Heart right ventricle (tissue), 16 donors: ENCODE data around the gene DAG1. TPM values are rescaled to one million over a fixed set of nuclear protein-coding genes. Genes with fewer than 3 reads are reported as not detected.

ENCODE experiments used
- ATAC-seq, 8 donors: fragments of 200-7000 bp; cut with Tn5 transposase; one replicate each; pipeline ENCODE4 v1.9.1; 2020; ENCODE audit warnings: mild to moderate bottlenecking in 8 of 8, moderate library complexity in 8 of 8, moderate number of reproducible peaks in 1 of 8
- DNase-seq, 2 donors: peaks; one replicate each; pipeline ENCODE4 v3.0.0-alpha.2; 2020
- H3K27ac ChIP-seq, 10 donors: fragments of 200-600 bp; sonication (generic) in 2 of 10; one replicate each; pipeline versions ENCODE4 v1.5.0 to v1.8.0; 2020 to 2022; ENCODE audit warnings: mild to moderate bottlenecking in 3 of 10
- H3K27me3 ChIP-seq, 7 donors: fragments of 200-600 bp; one replicate each; pipeline ENCODE4 v1.8.0; 2021 to 2022; ENCODE audit warnings: mild to moderate bottlenecking in 2 of 7
- H3K36me3 ChIP-seq, 9 donors: fragments of 200-600 bp; sonication (generic) in 1 of 9; one replicate each; pipeline versions ENCODE4 v1.5.0 to v1.8.0; 2020 to 2022; ENCODE audit warnings: mild to moderate bottlenecking in 2 of 9
- H3K4me1 ChIP-seq, 9 donors: fragments of 200-600 bp; sonication (generic) in 1 of 9; one replicate each; pipeline versions ENCODE4 v1.5.0 to v1.8.0; 2020 to 2022; ENCODE audit warnings: mild to moderate bottlenecking in 4 of 9
- H3K4me3 ChIP-seq, 10 donors: fragments of 200-600 bp; sonication (generic) in 2 of 10; one replicate each; pipeline versions ENCODE4 v1.5.0 to v1.8.0; 2020 to 2022; ENCODE audit warnings: mild to moderate bottlenecking in 7 of 10, moderate library complexity in 2 of 10
- H3K9me3 ChIP-seq, 11 donors: fragments of 200-600 bp in 10 of 11; sonication (generic) in 2 of 11; one replicate each; pipeline versions ENCODE4 v1.5.0 to v1.8.0; 2013 to 2022; ENCODE audit warnings: mild to moderate bottlenecking in 2 of 11, control low read depth in 1 of 11, moderate library complexity in 1 of 11
- WGBS, 2 donors: extraction: QIAGEN DNeasy Blood & Tissue Kit; methylation state at CpG; one replicate each; pipeline ENCODE4 v1.1.7; 2013; ENCODE audit warnings: inconsistent platforms in 1 of 2; 5-methylcytosine and 5-hydroxymethylcytosine counted together
- intact Hi-C, 10 donors: fragments of 100-400 bp; cut with DNase I; formaldehyde crosslinking; loops; one replicate each; pipeline versions ENCODE4 v1.11.1 to v1.14.2; 2022
- polyA plus RNA-seq, 2 donors: library from polyadenylated mRNA; stranded (reverse); fragments of 200-250 nt; gene quantifications; one replicate each; pipeline ENCODE4 v1.2.3, GENCODE V29; 2013
- total RNA-seq, 10 donors: library from RNA; stranded (reverse); fragmentation: NEBNext Ultra II Directional in 3 of 10; extraction: Animal tissue kit (Norgen Biotek cat#: 25700) in 3 of 10; gene quantifications; one replicate each; pipeline versions ENCODE4 v1.2.1 to v1.2.4, GENCODE V29; 2021 to 2023
- TF ChIP-seq, protein P1 (sequence below), 9 donors: fragments of 200-600 bp; sonication (generic) in 2 of 9; IDR thresholded peaks; one replicate each; pipeline versions ENCODE4 v1.5.0 to v1.8.0; 2021 to 2022; ENCODE audit warnings: antibody characterized with exemption in 9 of 9, mild to moderate bottlenecking in 5 of 9, moderate library complexity in 1 of 9
- donor health status: Arrhythmogenic right ventricular cardiomyopathy.
- donor health status: ischemic (EF 13 %, LVEDD 7.1; RV severe dilation, severe dysfunction).
- donor health status: healthy with polysubstance abuse.
- donor health status: DM: no; HTN: yes; CAD: no.
- donor health status: DM: no; HTN: no; CAD: no.
- donor health status: ischemic (EF 25% LVEDD 6.9; RV normal size, moderate dysfunction).
- donor health status: ischemic (EF 25% LVEDD 5.7; RV mildly dilated, moderate dysfunction).
- donor health status: healthy.
- donor health status: DM: yes; HTN: yes; CAD: no.
- donor health status: Ischemic cardiomyopathy.
- donor health status: ischemic (EF 35%, LVEDD 5.7; RV mildly dilated, moderate dysfunction).
- donor health status: nonischemic (EF 11% LVEDD 7.7; RV severe dilation, severe dysfunction).
- donor health status: DM: yes; HTN: yes; CAD: no.
- donor health status: PGD.
- donor health status: ischemic (EF 29% LVEDD 5.4; RV normal size, mild dysfunction).
- donor health status: nonischemic (EF 23%, LVEDD 6.1; RV moderate dilation, normal function).

Gene DAG1
- total and polyA plus RNA-seq, 12 donors, result 37.7 to 173 (median 135) TPM

DNA sequence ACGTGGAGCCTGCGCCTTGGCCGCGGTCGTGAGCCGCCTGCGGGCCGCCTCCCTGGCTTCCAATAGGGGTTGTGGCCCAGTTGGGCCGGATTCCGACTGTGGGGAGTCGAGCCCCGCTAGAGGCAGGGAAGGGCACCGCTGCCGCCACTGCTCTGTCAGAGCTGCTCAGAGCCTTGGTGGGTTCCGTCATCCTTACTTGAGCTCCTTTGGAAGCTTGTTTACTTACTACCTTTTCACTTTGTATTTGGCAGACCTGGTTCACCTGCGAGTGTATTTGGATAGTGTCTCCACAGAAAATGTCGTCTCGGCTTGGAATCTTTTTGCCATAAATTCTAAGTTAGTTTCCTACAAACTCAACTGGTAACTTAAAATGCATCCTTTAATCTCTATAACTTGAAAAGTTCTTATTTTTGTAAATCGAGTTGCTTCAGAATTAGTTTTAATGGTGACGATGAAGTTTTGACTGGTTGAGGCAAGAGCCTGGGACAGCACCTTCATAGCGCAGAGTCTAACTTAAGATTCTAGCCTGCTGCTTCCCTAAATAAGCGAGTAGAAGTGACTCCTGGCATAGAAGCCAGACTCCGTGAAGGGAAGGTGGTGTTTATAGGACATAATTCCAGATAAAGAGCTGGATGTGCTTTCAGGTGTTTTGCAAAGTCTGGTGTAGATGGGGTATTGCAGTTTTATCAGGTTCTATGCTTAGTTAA is 800 bp downstream of the DAG1 start:
- no peak for DNase-seq
- peak in 1 of 8 donors; percentile 11 for ATAC-seq
- Histone ChIP-seq H3K9me3 (no peaks in the 10 kb centered on the region), H3K27ac (peak overlapping the region; percentile 75 to 99 (median 96)), H3K27me3 (no peaks in the 10 kb centered on the region), H3K4me1 (peaks cover 13 to 47% (median 38%) of the 10 kb centered on the region in 9 donors), H3K36me3 (no peaks in the 10 kb centered on the region), H3K4me3 (peak overlapping the region; percentile 39 to 94 (median 80))
- TF ChIP-seq, protein P1, sequence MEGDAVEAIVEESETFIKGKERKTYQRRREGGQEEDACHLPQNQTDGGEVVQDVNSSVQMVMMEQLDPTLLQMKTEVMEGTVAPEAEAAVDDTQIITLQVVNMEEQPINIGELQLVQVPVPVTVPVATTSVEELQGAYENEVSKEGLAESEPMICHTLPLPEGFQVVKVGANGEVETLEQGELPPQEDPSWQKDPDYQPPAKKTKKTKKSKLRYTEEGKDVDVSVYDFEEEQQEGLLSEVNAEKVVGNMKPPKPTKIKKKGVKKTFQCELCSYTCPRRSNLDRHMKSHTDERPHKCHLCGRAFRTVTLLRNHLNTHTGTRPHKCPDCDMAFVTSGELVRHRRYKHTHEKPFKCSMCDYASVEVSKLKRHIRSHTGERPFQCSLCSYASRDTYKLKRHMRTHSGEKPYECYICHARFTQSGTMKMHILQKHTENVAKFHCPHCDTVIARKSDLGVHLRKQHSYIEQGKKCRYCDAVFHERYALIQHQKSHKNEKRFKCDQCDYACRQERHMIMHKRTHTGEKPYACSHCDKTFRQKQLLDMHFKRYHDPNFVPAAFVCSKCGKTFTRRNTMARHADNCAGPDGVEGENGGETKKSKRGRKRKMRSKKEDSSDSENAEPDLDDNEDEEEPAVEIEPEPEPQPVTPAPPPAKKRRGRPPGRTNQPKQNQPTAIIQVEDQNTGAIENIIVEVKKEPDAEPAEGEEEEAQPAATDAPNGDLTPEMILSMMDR (IDR thresholded peaks at IDR 0.05), result peak in 1 of 9 donors; percentile 12
- intact Hi-C loops, result loop anchor here in 2 of 10 donors (5.0 to 10.0 kb wide), 2 partner anchors 201 to 204 kb away; partner anchors contain the start of gene APEH (in 2 of the 2)
- WGBS, 2 donors, result 4 to 5% methylated on average over 21 to 23 of the region's 23 CpGs

DNA sequence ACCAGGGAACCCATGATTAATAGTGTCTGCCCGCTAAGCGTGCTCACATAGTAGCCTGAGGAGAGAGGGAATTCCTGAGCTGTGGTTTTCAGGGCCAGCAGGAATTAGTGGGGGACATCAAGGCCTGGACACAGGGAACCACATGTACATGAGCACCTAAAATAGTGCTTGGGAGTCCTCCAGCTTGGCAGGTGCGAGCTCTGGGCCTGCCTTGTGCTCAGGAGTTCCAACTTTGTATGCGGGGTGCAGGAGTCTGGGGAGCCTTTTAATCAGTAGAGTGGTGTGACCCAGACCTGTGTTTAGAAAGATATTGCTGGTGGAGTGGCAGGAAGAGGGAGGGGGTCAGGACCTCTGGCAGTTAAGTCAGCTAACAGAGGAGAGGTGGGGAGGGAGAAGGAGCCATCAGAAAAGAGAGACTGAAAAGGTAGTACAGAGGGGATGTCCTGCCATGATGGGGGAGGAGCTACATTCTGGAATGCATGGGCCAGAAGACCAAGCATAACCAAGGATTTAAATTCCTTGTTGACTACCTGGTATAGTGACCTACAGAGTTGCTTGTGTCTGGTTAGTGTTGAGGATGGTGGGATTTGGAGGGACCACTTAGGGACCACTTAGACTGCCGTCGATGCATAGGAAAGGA is 1.9 kb downstream of the DAG1 start:
- Histone ChIP-seq H3K4me1 (peaks cover 11 to 52% (median 39%) of the 10 kb centered on the region in 9 donors), H3K36me3 (peaks cover 0 to 9% (median under 1%) of the 10 kb centered on the region in 9 donors), H3K27ac (peak overlapping the region in 9 of 10 donors; percentile 75 to 99 (median 97)), H3K9me3 (no peaks in the 10 kb centered on the region), H3K4me3 (peak overlapping the region in 8 of 10 donors; percentile 75 to 94 (median 80)), H3K27me3 (no peaks in the 10 kb centered on the region)
- WGBS, 2 donors, result 54 to 72% methylated on average over 6 of the region's 6 CpGs
- intact Hi-C loops, result loop anchor here in 2 of 10 donors (5.0 to 10.0 kb wide), 2 partner anchors 200 to 203 kb away; partner anchors contain the start of gene APEH (in 2 of the 2)
- peak in 1 of 8 donors; percentile 21 for ATAC-seq
- no peak for DNase-seq
- TF ChIP-seq, protein P1 (IDR thresholded peaks at IDR 0.05), result no peak

DNA sequence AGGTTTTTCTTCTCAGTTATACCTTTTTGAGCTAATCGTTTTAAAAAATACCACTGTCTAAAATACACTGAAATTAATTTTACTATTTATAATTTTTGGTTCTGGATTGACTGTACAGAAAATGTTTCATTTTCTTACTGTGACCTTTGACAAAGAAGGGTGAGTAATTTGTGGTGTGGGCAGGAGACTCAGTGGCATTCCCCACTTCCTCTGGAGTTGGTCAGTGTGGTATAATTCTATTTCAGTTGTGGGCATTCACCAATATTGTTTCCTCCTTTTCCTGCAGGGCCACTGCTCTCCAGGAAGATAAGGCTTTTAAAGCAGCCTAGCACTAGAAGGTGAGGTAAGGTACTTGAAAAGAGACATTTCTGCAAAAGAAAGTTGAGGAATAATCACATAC is 6.5 kb downstream of the DAG1 start:
- no peak for ATAC-seq
- 65 to 92% methylated on average over 1 of the region's 1 CpG for WGBS, 2 donors
- Histone ChIP-seq H3K4me3 (no peak overlapping the region), H3K27me3 (no peaks in the 10 kb centered on the region), H3K9me3 (no peaks in the 10 kb centered on the region), H3K27ac (no peak overlapping the region), H3K36me3 (peaks cover 0 to 42% (median 16%) of the 10 kb centered on the region in 9 donors), H3K4me1 (peaks cover 0 to 31% (median 18%) of the 10 kb centered on the region in 9 donors)
- no peak for DNase-seq
- TF ChIP-seq, protein P1 (IDR thresholded peaks at IDR 0.05), result no peak
- intact Hi-C loops, result loop anchor here in 1 of 10 donors (10.0 kb wide), 1 partner anchor 198 kb away; the partner anchor contains the start of gene APEH

DNA sequence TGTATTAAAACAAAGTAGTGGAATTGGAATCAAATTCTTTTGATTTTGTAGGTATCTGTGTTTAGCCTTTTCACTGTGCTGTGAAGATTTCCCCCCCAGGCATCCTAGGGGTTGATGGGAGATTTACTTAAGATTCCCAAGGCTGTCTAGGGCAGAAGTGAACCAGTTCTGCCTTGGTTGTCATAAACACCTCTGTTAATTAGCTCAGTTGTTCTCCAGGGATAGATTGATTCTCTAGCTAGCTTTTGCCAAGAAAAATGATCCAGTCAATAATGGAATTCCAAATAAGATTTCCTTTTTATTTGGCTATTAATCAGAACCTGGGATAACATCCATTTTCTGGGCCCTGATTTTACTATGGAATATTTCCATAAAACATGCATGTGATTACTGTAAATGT is 12.7 kb downstream of the DAG1 start:
- ATAC-seq, result no peak
- H3K4me3 ChIP-seq, result no peak overlapping the region
- H3K9me3 ChIP-seq, result no peaks in the 10 kb centered on the region
- peaks cover 13 to 52% (median 26%) of the 10 kb centered on the region in 9 donors for H3K4me1 ChIP-seq
- TF ChIP-seq, protein P1 (IDR thresholded peaks at IDR 0.05), result no peak
- H3K27me3 ChIP-seq, result no peaks in the 10 kb centered on the region
- intact Hi-C loops, result no loop called here
- H3K27ac ChIP-seq, result peak overlapping the region in 7 of 10 donors; percentile 22 to 67 (median 36)
- no peak for DNase-seq
- H3K36me3 ChIP-seq, result peaks cover 0 to 36% (median 8%) of the 10 kb centered on the region in 9 donors
